HEK293 (cell line): Measurements from ENCODE around the gene KLHL7.

Experiments used
- CTCF ChIA-PET: fragments of 350-600 bp; formaldehyde crosslinking; extraction: SDS; loops from one replicate; lab custom pipeline; 2021; ENCODE audit warnings: antibody characterized with exemption; lab: Yijun Ruan, JAX
- POLR2A ChIA-PET: fragments of 300-600 bp; formaldehyde crosslinking; extraction: SDS; loops from one replicate; lab custom pipeline; 2020; ENCODE audit warnings: antibody characterized with exemption, inconsistent platforms; lab: Yijun Ruan, JAX
- H3K27ac ChIP-seq: fragments of 200-500 bp; sonication (Bioruptor generic); 2 replicates; pipeline ENCODE4 v1.5.1; 2014; ENCODE audit warnings: low read depth, low read length, control low read depth, inconsistent platforms; ENCODE audit errors: extremely low read depth
- H3K36me3 ChIP-seq, 2 experiments: fragments of 200-500 bp in 1 of 2; sonication (Bioruptor generic) in 1 of 2; 1 replicate in 1 of 2; 2 replicates in 1 of 2; pipeline ENCODE4 v1.5.1; 2014 to 2017; ENCODE audit warnings: inconsistent platforms in 2 of 2, low read length in 2 of 2; ENCODE audit not compliant: control insufficient read depth in 2 of 2, insufficient read depth in 1 of 2
- H3K4me1 ChIP-seq: fragments of 200-500 bp; sonication (Bioruptor generic); 2 replicates; pipeline ENCODE4 v1.5.1; 2014; ENCODE audit warnings: mild to moderate bottlenecking, low read length, inconsistent platforms; ENCODE audit not compliant: control insufficient read depth, insufficient read depth
- H3K4me3 ChIP-seq: 2 replicates; pipeline ENCODE4 v1.5.1; 2011; ENCODE audit warnings: low read depth, mild to moderate bottlenecking, control low read depth, low read length, moderate library complexity
- H3K9me3 ChIP-seq: fragments of 200-500 bp; sonication (Bioruptor generic); 2 replicates; pipeline ENCODE4 v1.5.1; 2014; ENCODE audit warnings: low read depth, low read length, inconsistent platforms; ENCODE audit not compliant: control insufficient read depth, insufficient read depth
- EGR2 ChIP-seq: fragments of 450-650 bp; formaldehyde crosslinking; IDR thresholded peaks from 2 replicates; pipeline ENCODE4 v1.5.1; 2016; ENCODE audit warnings: low read depth, missing biosample characterization, missing genetic modification characterization
- FEZF1 ChIP-seq: fragments of 450-650 bp; formaldehyde crosslinking; IDR thresholded peaks from 2 replicates; pipeline ENCODE4 v1.5.1; 2016; ENCODE audit warnings: missing biosample characterization, missing genetic modification characterization
- KLF9 ChIP-seq: fragments of 450-650 bp; formaldehyde crosslinking; IDR thresholded peaks from 2 replicates; pipeline ENCODE4 v1.5.1; 2016; ENCODE audit warnings: missing biosample characterization, missing genetic modification characterization, low read depth
- TCF7L2 ChIP-seq: IDR thresholded peaks from 2 replicates; pipeline ENCODE4 v1.6.1; 2011; ENCODE audit warnings: low read depth, mild to moderate bottlenecking, inconsistent platforms, low read length, moderate library complexity, borderline replicate concordance
- ZBTB20 ChIP-seq: fragments of 450-650 bp; formaldehyde crosslinking; IDR thresholded peaks from 2 replicates; pipeline ENCODE4 v1.5.1; 2016; ENCODE audit warnings: missing biosample characterization, missing genetic modification characterization
- ZBTB49 ChIP-seq: fragments of 450-650 bp; formaldehyde crosslinking; IDR thresholded peaks from 2 replicates; pipeline ENCODE4 v1.5.1; 2016; ENCODE audit warnings: missing biosample characterization, missing genetic modification characterization, low read depth
- ZBTB7A ChIP-seq: fragments of 450-650 bp; formaldehyde crosslinking; IDR thresholded peaks from 2 replicates; pipeline ENCODE4 v1.5.1; 2016; ENCODE audit warnings: low read depth, missing biosample characterization, missing genetic modification characterization
- ZNF114 ChIP-seq: fragments of 450-650 bp; formaldehyde crosslinking; IDR thresholded peaks from 2 replicates; pipeline ENCODE4 v1.5.0; 2017; ENCODE audit warnings: missing biosample characterization, missing genetic modification characterization
- ZNF155 ChIP-seq: fragments of 450-650 bp; formaldehyde crosslinking; IDR thresholded peaks from 2 replicates; pipeline ENCODE4 v1.5.1; 2016; ENCODE audit warnings: missing biosample characterization, missing genetic modification characterization
- ZNF211 ChIP-seq: fragments of 450-650 bp; formaldehyde crosslinking; IDR thresholded peaks from 2 replicates; pipeline ENCODE4 v1.5.1; 2016; ENCODE audit warnings: low read depth, missing biosample characterization, missing genetic modification characterization
- ZNF221 ChIP-seq: fragments of 450-650 bp; formaldehyde crosslinking; IDR thresholded peaks from 2 replicates; pipeline ENCODE4 v1.5.1; 2017; ENCODE audit warnings: missing biosample characterization, missing genetic modification characterization, borderline replicate concordance
- ZNF274 ChIP-seq, 2 experiments: fragments of 200-500 bp in 1 of 2; fragments of 450-650 bp in 1 of 2; sonication (Bioruptor generic) in 1 of 2; formaldehyde crosslinking in 1 of 2; IDR thresholded peaks; 2 replicates each; pipeline versions ENCODE4 v1.5.1 to v1.6.1; 2014 to 2016; ENCODE audit warnings: borderline replicate concordance in 1 of 2, inconsistent platforms in 1 of 2, low read length in 1 of 2, missing biosample characterization in 1 of 2, missing genetic modification characterization in 1 of 2
- ZNF335 ChIP-seq: fragments of 450-650 bp; formaldehyde crosslinking; conservative IDR thresholded peaks from 2 replicates; pipeline ENCODE4 v1.5.1; 2016; ENCODE audit warnings: missing biosample characterization, missing genetic modification characterization
- ZNF529 ChIP-seq: fragments of 450-650 bp; formaldehyde crosslinking; IDR thresholded peaks from 2 replicates; pipeline ENCODE4 v1.5.1; 2017; ENCODE audit warnings: missing genetic modification characterization, missing biosample characterization; ENCODE audit not compliant: insufficient replicate concordance
- ZNF571 ChIP-seq: fragments of 450-650 bp; formaldehyde crosslinking; IDR thresholded peaks from 2 replicates; pipeline ENCODE4 v1.5.0; 2017; ENCODE audit warnings: missing biosample characterization, missing genetic modification characterization
- ZNF621 ChIP-seq: fragments of 450-650 bp; formaldehyde crosslinking; IDR thresholded peaks from 2 replicates; pipeline ENCODE4 v1.5.1; 2017; ENCODE audit warnings: missing biosample characterization, missing genetic modification characterization
- ZNF660 ChIP-seq: fragments of 450-650 bp; IDR thresholded peaks from 2 replicates; pipeline ENCODE4 v1.5.1; 2018; ENCODE audit warnings: missing biosample characterization, mild to moderate bottlenecking, missing genetic modification characterization
- ZNF670 ChIP-seq: fragments of 450-650 bp; formaldehyde crosslinking; IDR thresholded peaks from 2 replicates; pipeline ENCODE4 v1.5.1; 2016; ENCODE audit warnings: missing biosample characterization, missing genetic modification characterization, low read depth
- ZNF707 ChIP-seq: fragments of 450-650 bp; formaldehyde crosslinking; IDR thresholded peaks from 2 replicates; pipeline ENCODE4 v1.5.1; 2016; ENCODE audit warnings: missing biosample characterization, missing genetic modification characterization
- ZSCAN30 ChIP-seq: fragments of 450-650 bp; IDR thresholded peaks from 2 replicates; pipeline ENCODE4 v1.5.1; 2018; ENCODE audit warnings: missing biosample characterization, mild to moderate bottlenecking, missing genetic modification characterization, moderate library complexity
- TF ChIP-seq, protein P1 (sequence below): fragments of 450-650 bp; formaldehyde crosslinking; IDR thresholded peaks from 2 replicates; pipeline ENCODE4 v1.5.1; 2016; ENCODE audit warnings: missing biosample characterization, missing genetic modification characterization
- TF ChIP-seq, protein P2 (sequence below): fragments of 450-650 bp; formaldehyde crosslinking; IDR thresholded peaks from 2 replicates; pipeline ENCODE4 v1.5.1; 2016; ENCODE audit warnings: missing biosample characterization, missing genetic modification characterization, borderline replicate concordance

KLHL7 gene

GRCh38 chr7:23098460-23098859, 7.1 kb upstream of the KLHL7 start:
- POLR2A ChIA-PET = no interaction called here
- CTCF ChIA-PET = interaction anchor here (0.5 to 2.9 kb wide), 4 partner anchors 12 to 86 kb away, joined by 3 to 17 read pairs (median 4); no protein-coding TSS in a partner anchor

GRCh38 chr7:23100697-23101096, 4.9 kb upstream of the KLHL7 start:
- CTCF ChIA-PET = interaction anchor here (1.0 to 1.2 kb wide), 2 partner anchors 11 to 356 kb away, joined by 3 to 6 read pairs; no protein-coding TSS in a partner anchor

More at GRCh38 chr7:23098460-23098859, 7.1 kb upstream of the KLHL7 start:
- no peak overlapping the region for H3K27ac ChIP-seq
- no peaks in the 10 kb centered on the region for H3K4me1 ChIP-seq
- H3K9me3 ChIP-seq = no peaks in the 10 kb centered on the region
- no peak for TF ChIP-seq ZNF114 (tag by site-specific recombination)
- no peak for TF ChIP-seq ZBTB20
- no peak for TF ChIP-seq ZBTB49 (tag by site-specific recombination)
- no peak for TF ChIP-seq TCF7L2
- no peak overlapping the region for H3K4me3 ChIP-seq
- no peaks in the 10 kb centered on the region for H3K36me3 ChIP-seq

GRCh38 chr7:23105086-23105643, 420 bp upstream of the KLHL7 start:
- Histone ChIP-seq H3K9me3 (no peaks in the 10 kb centered on the region), H3K4me3 (peak overlapping the region; percentile 98), H3K27ac (peak overlapping the region; percentile 96), H3K36me3 (no peaks in the 10 kb centered on the region), H3K4me1 (no peaks in the 10 kb centered on the region; the same call in 1 of the 2 replicates)
- ChIA-PET CTCF (interaction anchor here (0.9 to 1.7 kb wide), 3 partner anchors 19 to 650 kb away, joined by 3 to 6 read pairs (median 4); no protein-coding TSS in a partner anchor), POLR2A (interaction anchor here (0.6 to 2.0 kb wide), 11 partner anchors 9 to 141 kb away, joined by 3 to 12 read pairs (median 5); no protein-coding TSS in a partner anchor)
- TF ChIP-seq ZNF621 (no peak), ZNF335 (tag by site-specific recombination) (peak; percentile 95), FEZF1 (tag by site-specific recombination) (peak; percentile 24)
- TF ChIP-seq, protein P1, sequence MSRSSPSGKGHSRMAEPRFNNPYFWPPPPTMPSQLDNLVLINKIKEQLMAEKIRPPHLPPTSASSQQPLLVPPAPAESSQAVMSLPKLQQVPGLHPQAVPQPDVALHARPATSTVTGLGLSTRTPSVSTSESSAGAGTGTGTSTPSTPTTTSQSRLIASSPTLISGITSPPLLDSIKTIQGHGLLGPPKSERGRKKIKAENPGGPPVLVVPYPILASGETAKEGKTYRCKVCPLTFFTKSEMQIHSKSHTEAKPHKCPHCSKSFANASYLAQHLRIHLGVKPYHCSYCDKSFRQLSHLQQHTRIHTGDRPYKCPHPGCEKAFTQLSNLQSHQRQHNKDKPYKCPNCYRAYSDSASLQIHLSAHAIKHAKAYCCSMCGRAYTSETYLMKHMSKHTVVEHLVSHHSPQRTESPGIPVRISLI (tag by site-specific recombination) = peak; percentile 66

More at GRCh38 chr7:23100697-23101096, 4.9 kb upstream of the KLHL7 start:
- TF ChIP-seq ZNF529 (tag by site-specific recombination) = no peak
- TF ChIP-seq, protein P2, sequence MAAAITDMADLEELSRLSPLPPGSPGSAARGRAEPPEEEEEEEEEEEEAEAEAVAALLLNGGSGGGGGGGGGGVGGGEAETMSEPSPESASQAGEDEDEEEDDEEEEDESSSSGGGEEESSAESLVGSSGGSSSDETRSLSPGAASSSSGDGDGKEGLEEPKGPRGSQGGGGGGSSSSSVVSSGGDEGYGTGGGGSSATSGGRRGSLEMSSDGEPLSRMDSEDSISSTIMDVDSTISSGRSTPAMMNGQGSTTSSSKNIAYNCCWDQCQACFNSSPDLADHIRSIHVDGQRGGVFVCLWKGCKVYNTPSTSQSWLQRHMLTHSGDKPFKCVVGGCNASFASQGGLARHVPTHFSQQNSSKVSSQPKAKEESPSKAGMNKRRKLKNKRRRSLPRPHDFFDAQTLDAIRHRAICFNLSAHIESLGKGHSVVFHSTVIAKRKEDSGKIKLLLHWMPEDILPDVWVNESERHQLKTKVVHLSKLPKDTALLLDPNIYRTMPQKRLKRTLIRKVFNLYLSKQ (tag by site-specific recombination) = no peak
- no peak for TF ChIP-seq EGR2 (tag by site-specific recombination)
- TF ChIP-seq ZNF670 (tag by site-specific recombination) = no peak
- no peak for TF ChIP-seq ZSCAN30 (tag by site-specific recombination)
- no peak for TF ChIP-seq ZBTB7A (tag by site-specific recombination)
- TF ChIP-seq ZNF221 (tag by site-specific recombination) = no peak
- no peak for TF ChIP-seq ZNF707 (tag by site-specific recombination)
- no peak for TF ChIP-seq ZNF571
- no peak for TF ChIP-seq KLF9 (tag by site-specific recombination)
- TF ChIP-seq ZNF274 (IDR thresholded peaks at IDR 0.05; ENCODE audit: low read length) = no peak
- TF ChIP-seq ZNF274 (tag by site-specific recombination; IDR thresholded peaks at IDR 0.05; ENCODE audit: borderline replicate concordance) = no peak
- no peak for TF ChIP-seq ZNF155
- TF ChIP-seq ZNF660 (tag by site-specific recombination) = no peak
- no peak for TF ChIP-seq ZNF211
- TF ChIP-seq, all 188 proteins: peak for 0
- Histone ChIP-seq H3K27ac (no peak overlapping the region), H3K4me3 (no peak overlapping the region), H3K9me3 (no peaks in the 10 kb centered on the region), H3K4me1 (no peaks in the 10 kb centered on the region), H3K36me3 (no peaks in the 10 kb centered on the region)
- POLR2A ChIA-PET = no interaction called here
